H1 (cell line): Measurements from ENCODE around the gene JAKMIP3. TPM values are rescaled to one million over a fixed set of nuclear protein-coding genes. Genes with fewer than 3 reads are reported as not detected.

Experiments used
- CTCF ChIA-PET: fragments of 300-600 bp; sonication (Branson Sonifier 250); formaldehyde crosslinking; loops from one replicate; lab custom pipeline; 2021; ENCODE audit not compliant: partially characterized antibody; lab: Charles Lee
- POLR2A ChIA-PET: fragments of 300-600 bp; sonication (Branson Sonifier 250); formaldehyde crosslinking; loops from one replicate; lab custom pipeline; 2021; ENCODE audit warnings: inconsistent platforms; ENCODE audit not compliant: partially characterized antibody; lab: Charles Lee
- DNase-seq, 2 experiments: peaks; one replicate each; pipeline versions ENCODE4 v3.0.0 to v3.0.0-alpha.2; 2010 to 2022; ENCODE audit warnings: low spot score in 2 of 2, low read depth in 1 of 2, mixed read lengths in 1 of 2
- FAIRE-seq: peaks from 2 replicates; lab custom pipeline; 2011; peaks lifted over from hg19 to GRCh38; lab: Jason Lieb, UNC
- H2AFZ ChIP-seq: 2 replicates; pipeline ENCODE4 v1.8.1; 2012; ENCODE audit warnings: low read length, inconsistent platforms
- H2AK5ac ChIP-seq: 2 replicates; pipeline ENCODE4 v1.6.1; 2013; ENCODE audit warnings: low read depth, low read length
- H2BK120ac ChIP-seq: replicated peaks from 2 replicates; pipeline ENCODE3; 2013; ENCODE audit warnings: low read depth, low read length, inconsistent platforms
- H2BK12ac ChIP-seq: 2 replicates; pipeline ENCODE4 v1.6.1; 2013; ENCODE audit warnings: low read depth, low read length
- H2BK15ac ChIP-seq: 2 replicates; pipeline ENCODE4 v1.6.1; 2013; ENCODE audit warnings: low read length
- H2BK20ac ChIP-seq: 2 replicates; pipeline ENCODE4 v1.6.1; 2013; ENCODE audit warnings: low read length
- H2BK5ac ChIP-seq: 2 replicates; pipeline ENCODE4 v1.6.1; 2013; ENCODE audit warnings: low read depth, low read length
- H3K14ac ChIP-seq: 2 replicates; pipeline ENCODE4 v1.6.1; 2013; ENCODE audit warnings: inconsistent platforms; ENCODE audit not compliant: insufficient read length
- H3K18ac ChIP-seq: 2 replicates; pipeline ENCODE4 v1.6.1; 2013; ENCODE audit warnings: low read length; ENCODE audit errors: extremely low read depth
- H3K23ac ChIP-seq: 2 replicates; pipeline ENCODE4 v1.6.1; 2013; ENCODE audit warnings: inconsistent platforms; ENCODE audit not compliant: insufficient read length
- H3K23me2 ChIP-seq: 2 replicates; pipeline ENCODE4 v1.6.1; 2013; ENCODE audit warnings: low read depth, low read length
- H3K27ac ChIP-seq: 2 replicates; pipeline ENCODE4 v1.6.1; 2011; ENCODE audit warnings: low read depth, low read length, inconsistent platforms
- H3K27me3 ChIP-seq, 4 experiments: replicated peaks in 1 of 4; 1 replicate in 1 of 4; 2 replicates in 3 of 4; pipeline versions ENCODE4 v1.6.1 to v1.8.1; 2011 to 2013; ENCODE audit warnings: low read length in 3 of 4, mild to moderate bottlenecking in 3 of 4, inconsistent platforms in 2 of 4, mixed read lengths in 2 of 4, moderate library complexity in 1 of 4; ENCODE audit not compliant: control insufficient read depth in 3 of 4, insufficient read depth in 3 of 4; ENCODE audit errors: extremely low read depth in 1 of 4
- H3K36me3 ChIP-seq, 4 experiments: 2 replicates each; pipeline versions ENCODE4 v1.6.1 to v1.8.1; 2011 to 2013; ENCODE audit warnings: mild to moderate bottlenecking in 4 of 4, low read length in 3 of 4, moderate library complexity in 2 of 4, control low read depth in 1 of 4, inconsistent platforms in 1 of 4; ENCODE audit not compliant: insufficient read depth in 4 of 4, control insufficient read depth in 2 of 4
- H3K4ac ChIP-seq: replicated peaks from 2 replicates; pipeline ENCODE3; 2013; ENCODE audit warnings: low read length, low read depth, mixed read lengths, inconsistent platforms; ENCODE audit not compliant: insufficient read length
- H3K4me1 ChIP-seq, 4 experiments: replicated peaks in 1 of 4; 1 replicate in 1 of 4; 2 replicates in 3 of 4; pipeline versions ENCODE4 v1.6.1 to v1.8.1; 2011 to 2013; ENCODE audit warnings: low read length in 3 of 4, inconsistent platforms in 2 of 4, mixed read lengths in 1 of 4; ENCODE audit not compliant: insufficient read depth in 4 of 4, control insufficient read depth in 3 of 4
- H3K4me2 ChIP-seq, 2 experiments: 2 replicates each; pipeline versions ENCODE4 v1.6.1 to v1.8.1; 2011 to 2013; ENCODE audit warnings: low read depth in 2 of 2, low read length in 2 of 2, control low read depth in 1 of 2, inconsistent platforms in 1 of 2, mild to moderate bottlenecking in 1 of 2; ENCODE audit not compliant: insufficient read depth in 1 of 2
- H3K4me3 ChIP-seq, 4 experiments: fragments of 200-600, 300-600 bp in 1 of 4; sonication (generic), shearing (Covaris generic), sonication (Bioruptor Twin) in 1 of 4; 2 replicates each; pipeline versions ENCODE4 v1.5.1 to v1.8.1; 2011 to 2016; ENCODE audit warnings: low read length in 4 of 4, low read depth in 3 of 4, control low read depth in 2 of 4, inconsistent platforms in 2 of 4, mild to moderate bottlenecking in 2 of 4, mixed read lengths in 1 of 4, moderate library complexity in 1 of 4; ENCODE audit not compliant: insufficient read depth in 2 of 4; ENCODE audit errors: extremely low read depth in 1 of 4
- H3K56ac ChIP-seq: replicated peaks from 2 replicates; pipeline ENCODE3; 2013; ENCODE audit warnings: low read depth, mild to moderate bottlenecking, mixed read lengths, low read length, inconsistent platforms; ENCODE audit not compliant: insufficient read length
- H3K79me1 ChIP-seq: 2 replicates; pipeline ENCODE4 v1.6.1; 2013; ENCODE audit warnings: low read depth, low read length, control low read depth
- H3K79me2 ChIP-seq, 2 experiments: 2 replicates each; pipeline versions ENCODE4 v1.6.1 to v1.8.1; 2012 to 2013; ENCODE audit warnings: low read length in 2 of 2, mild to moderate bottlenecking in 2 of 2, inconsistent platforms in 1 of 2; ENCODE audit not compliant: insufficient read depth in 2 of 2, control insufficient read depth in 1 of 2
- H3K9ac ChIP-seq, 4 experiments: replicated peaks in 1 of 4; 1 replicate in 1 of 4; 2 replicates in 3 of 4; pipeline versions ENCODE4 v1.6.1 to v1.8.1; 2011 to 2013; ENCODE audit warnings: low read depth in 3 of 4, low read length in 3 of 4, control low read depth in 2 of 4, mild to moderate bottlenecking in 2 of 4, moderate library complexity in 2 of 4, inconsistent platforms in 1 of 4; ENCODE audit errors: extremely low read depth in 1 of 4
- H3K9me3 ChIP-seq, 2 experiments: 2 replicates each; pipeline versions ENCODE4 v1.6.1 to v1.8.1; 2012 to 2013; ENCODE audit warnings: mild to moderate bottlenecking in 2 of 2, moderate library complexity in 2 of 2, control low read depth in 1 of 2, inconsistent platforms in 1 of 2, low read depth in 1 of 2, low read length in 1 of 2, mixed read lengths in 1 of 2; ENCODE audit not compliant: insufficient read depth in 2 of 2
- H4K20me1 ChIP-seq, 2 experiments: replicated peaks in 1 of 2; 2 replicates each; pipeline versions ENCODE3 to v1.8.1; 2011 to 2013; ENCODE audit warnings: inconsistent platforms in 2 of 2, low read length in 2 of 2, mild to moderate bottlenecking in 1 of 2; ENCODE audit not compliant: insufficient read depth in 2 of 2, control insufficient read depth in 1 of 2
- H4K5ac ChIP-seq: 2 replicates; pipeline ENCODE4 v1.6.1; 2013; ENCODE audit warnings: low read length, low read depth, mixed read lengths, inconsistent platforms; ENCODE audit not compliant: insufficient read length
- H4K8ac ChIP-seq: 2 replicates; pipeline ENCODE4 v1.8.0; 2013; ENCODE audit warnings: mild to moderate bottlenecking, moderate library complexity, low read length, inconsistent platforms; ENCODE audit not compliant: insufficient read depth; ENCODE audit errors: extremely low read depth
- H4K91ac ChIP-seq: replicated peaks from 2 replicates; pipeline ENCODE3; 2013; ENCODE audit warnings: low read length, mixed read lengths, inconsistent platforms; ENCODE audit not compliant: insufficient read length
- BRCA1 ChIP-seq: IDR thresholded peaks from 2 replicates; pipeline ENCODE4 v1.6.1; 2012; ENCODE audit warnings: low read depth, low read length, improper control_type of control experiment
- CBX5 ChIP-seq: fragments of 300-800, 300-1000 bp; sonication (generic); IDR thresholded peaks from 2 replicates; pipeline ENCODE4 v1.7.1; 2016; ENCODE audit warnings: antibody characterized with exemption, low read length, low read depth
- GTF2F1 ChIP-seq: IDR thresholded peaks from 2 replicates; pipeline ENCODE4 v1.6.1; 2012; ENCODE audit warnings: low read depth, low read length, improper control_type of control experiment, borderline replicate concordance
- HDAC2 ChIP-seq, 2 experiments: fragments of 300-600 bp in 1 of 2; sonication (generic) in 1 of 2; IDR thresholded peaks; 2 replicates each; pipeline ENCODE4 v1.6.1; 2011 to 2012; ENCODE audit warnings: low read depth in 2 of 2, low read length in 2 of 2, mild to moderate bottlenecking in 2 of 2, moderate library complexity in 2 of 2, borderline replicate concordance in 1 of 2, inconsistent platforms in 1 of 2
- JUND ChIP-seq: IDR thresholded peaks from 2 replicates; pipeline ENCODE4 v1.6.1; 2011; ENCODE audit warnings: mild to moderate bottlenecking, improper control_type of control experiment, low read length
- NRF1 ChIP-seq: IDR thresholded peaks from 2 replicates; pipeline ENCODE4 v1.6.1; 2011; ENCODE audit warnings: mild to moderate bottlenecking, low read depth, low read length, improper control_type of control experiment
- RNF2 ChIP-seq: fragments of 200-900, 300-1000 bp; sonication (generic); IDR thresholded peaks from 2 replicates; pipeline ENCODE4 v1.7.1; 2016; ENCODE audit warnings: borderline replicate concordance, low read depth, mild to moderate bottlenecking, antibody characterized with exemption, low read length; ENCODE audit not compliant: poor library complexity, severe bottlenecking; ENCODE audit errors: missing control alignments
- SP1 ChIP-seq: IDR thresholded peaks from 2 replicates; pipeline ENCODE4 v1.6.1; 2011; ENCODE audit warnings: low read depth, low read length
- SUZ12 ChIP-seq: fragments of 200-600 bp; sonication (generic); IDR thresholded peaks from 2 replicates; pipeline ENCODE4 v1.6.1; 2012; ENCODE audit warnings: mild to moderate bottlenecking, inconsistent platforms, low read length, moderate library complexity, mixed read lengths
- TBP ChIP-seq: IDR thresholded peaks from 2 replicates; pipeline ENCODE4 v1.6.1; 2011; ENCODE audit warnings: low read depth, low read length, improper control_type of control experiment
- WGBS, 2 experiments: shearing (Covaris generic) in 1 of 2; methylation state at CpG; one replicate each; pipeline versions ENCODE4 v1.1.6 to v1.1.7; 2013 to 2015; ENCODE audit warnings: low lambda C conversion rate in 2 of 2, mixed read lengths in 2 of 2, inconsistent platforms in 1 of 2, low coverage in 1 of 2, missing lambda C conversion rate in 1 of 2; ENCODE audit not compliant: insufficient replicate concordance in 2 of 2, insufficient coverage in 1 of 2, insufficient read length in 1 of 2; ENCODE audit errors: extremely low coverage in 1 of 2, missing lambda C conversion rate in 1 of 2; 5-methylcytosine and 5-hydroxymethylcytosine counted together
- polyA plus RNA-seq, 7 experiments: library from polyadenylated mRNA; depleted of rRNA in 3 of 7; stranded (reverse) in 5 of 7; unstranded in 2 of 7; fragments of >200 nt in 5 of 7; fragments of 200-250 nt in 2 of 7; gene quantifications; 1 replicate in 5 of 7; 2 replicates in 1 of 7; 4 replicates in 1 of 7; pipeline versions ENCODE4 v1.2.1 to v1.2.3, GENCODE V29; 2011 to 2013; ENCODE audit warnings: missing spikeins in 2 of 7, mixed read lengths in 2 of 7
- total RNA-seq: library from RNA; stranded (reverse); fragmentation: NEBNext Ultra II Directional; extraction: Animal tissue kit (Norgen Biotek cat#: 25700); gene quantifications from 2 replicates; pipeline ENCODE4 v1.2.1, GENCODE V29; 2021
- TF ChIP-seq, protein P1 (sequence below), 3 experiments: IDR thresholded peaks; 1 replicate in 2 of 3; 2 replicates in 1 of 3; pipeline versions ENCODE4 v1.5.1 to v1.6.1; 2011; ENCODE audit warnings: low read length in 3 of 3, mild to moderate bottlenecking in 3 of 3, inconsistent platforms in 2 of 3, low read depth in 1 of 3, moderate library complexity in 1 of 3; ENCODE audit not compliant: insufficient read depth in 1 of 3; ENCODE audit errors: control extremely low read depth in 1 of 3

JAKMIP3 gene
- total and polyA plus RNA-seq, 2 of the 8 experiments (the other 6 are each of a cell fraction or from before 2014, with no cell fraction given) = 0.83 to 0.91 TPM

DNA sequence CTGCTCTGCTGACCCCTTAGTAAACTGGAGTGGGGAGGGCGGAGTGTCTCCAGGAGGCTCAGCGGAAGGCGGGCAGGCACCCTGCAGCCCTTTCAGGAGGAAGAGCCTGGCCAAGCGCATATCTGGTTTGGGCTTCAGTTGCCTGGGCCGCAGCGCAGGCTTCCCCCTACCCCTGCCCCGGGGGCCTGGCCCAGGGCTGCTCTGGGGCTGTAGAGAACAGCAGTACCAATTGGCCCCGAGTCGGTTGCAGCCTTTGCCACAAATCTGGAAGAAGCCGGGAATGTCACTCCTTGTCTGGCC is 28.1 kb upstream of the JAKMIP3 start:
- Histone ChIP-seq H3K4ac (no peak overlapping the region), H3K56ac (no peak overlapping the region), H4K91ac (no peak overlapping the region), H2BK120ac (no peak overlapping the region), H3K79me1 (no peaks in the 10 kb centered on the region), H2BK15ac (no peak overlapping the region), H3K9me3 (peaks cover 0 to 2% of the 10 kb centered on the region in 2 experiments; a peak in 1 of 4 replicates), H3K27ac (no peak overlapping the region), H3K18ac (no peak overlapping the region), H3K79me2 (no peaks in the 10 kb centered on the region), H3K36me3 (no peaks in the 10 kb centered on the region), H4K5ac (no peak overlapping the region), H2BK20ac (no peak overlapping the region), H2AFZ (no peak overlapping the region), H2AK5ac (no peak overlapping the region), H3K14ac (no peak overlapping the region), H3K23ac (no peak overlapping the region), H4K8ac (no peak overlapping the region), H3K4me1 (peaks cover 0 to 10% (median 9%) of the 10 kb centered on the region in 4 experiments; a peak in 6 of 7 replicates), H2BK12ac (0 out of 2 replicates have a peak overlapping the region, but pooled peaks have one; percentile 68), H3K4me3 (peak overlapping the region in 3 of 4 experiments; percentile 41 to 73 (median 42); a peak in 4 of 8 replicates), H4K20me1 (peaks cover 0 to 1% of the 10 kb centered on the region in 2 experiments), H2BK5ac (no peak overlapping the region), H3K4me2 (peak overlapping the region; percentile 97 to 98), H3K9ac (no peak overlapping the region), H3K27me3 (peaks cover 10 to 45% (median 31%) of the 10 kb centered on the region in 4 experiments), H3K23me2 (peaks cover 11% of the 10 kb centered on the region; the same call in 1 of the 2 replicates)
- WGBS, 2 experiments = 19% methylated on average over 10 of the region's 10 CpGs; no CpG with 5 or more reads in 1 of the 2 experiments
- FAIRE-seq (no peak), DNase-seq (peak in 1 of 2 experiments; percentile 21)
- CTCF ChIA-PET = interaction anchor here (0.9 to 2.2 kb wide), 6 partner anchors 8 to 323 kb away, joined by 3 to 9 read pairs (median 5); no protein-coding TSS in a partner anchor
- POLR2A ChIA-PET = no interaction called here
- TF ChIP-seq JUND = no peak
- no peak for TF ChIP-seq SP1
- TF ChIP-seq GTF2F1 = no peak
- TF ChIP-seq HDAC2 (IDR thresholded peaks at IDR 0.05; ENCODE audit: borderline replicate concordance in 1 of 2, low read depth in 2 of 2, low read length in 2 of 2) = no peak
- no peak for TF ChIP-seq CBX5
- no peak for TF ChIP-seq BRCA1
- TF ChIP-seq SUZ12 = no peak
- TF ChIP-seq TBP = peak; percentile 57; the same call in 1 of the 2 replicates
- TF ChIP-seq, protein P1, sequence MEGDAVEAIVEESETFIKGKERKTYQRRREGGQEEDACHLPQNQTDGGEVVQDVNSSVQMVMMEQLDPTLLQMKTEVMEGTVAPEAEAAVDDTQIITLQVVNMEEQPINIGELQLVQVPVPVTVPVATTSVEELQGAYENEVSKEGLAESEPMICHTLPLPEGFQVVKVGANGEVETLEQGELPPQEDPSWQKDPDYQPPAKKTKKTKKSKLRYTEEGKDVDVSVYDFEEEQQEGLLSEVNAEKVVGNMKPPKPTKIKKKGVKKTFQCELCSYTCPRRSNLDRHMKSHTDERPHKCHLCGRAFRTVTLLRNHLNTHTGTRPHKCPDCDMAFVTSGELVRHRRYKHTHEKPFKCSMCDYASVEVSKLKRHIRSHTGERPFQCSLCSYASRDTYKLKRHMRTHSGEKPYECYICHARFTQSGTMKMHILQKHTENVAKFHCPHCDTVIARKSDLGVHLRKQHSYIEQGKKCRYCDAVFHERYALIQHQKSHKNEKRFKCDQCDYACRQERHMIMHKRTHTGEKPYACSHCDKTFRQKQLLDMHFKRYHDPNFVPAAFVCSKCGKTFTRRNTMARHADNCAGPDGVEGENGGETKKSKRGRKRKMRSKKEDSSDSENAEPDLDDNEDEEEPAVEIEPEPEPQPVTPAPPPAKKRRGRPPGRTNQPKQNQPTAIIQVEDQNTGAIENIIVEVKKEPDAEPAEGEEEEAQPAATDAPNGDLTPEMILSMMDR (IDR thresholded peaks at IDR 0.05; ENCODE audit: control extremely low read depth in 1 of 3, insufficient read depth in 1 of 3, low read depth in 1 of 3, low read length in 3 of 3) = no peak
- no peak for TF ChIP-seq RNF2
- no peak for TF ChIP-seq NRF1
